Mesodermal cell (in vitro differentiated cells): ENCODE data around the gene CENPN.

ENCODE experiments used
- H3K27ac ChIP-seq: 2 replicates; pipeline ENCODE4 v1.7.0; 2013; ENCODE audit warnings: mild to moderate bottlenecking, low read depth, low read length, moderate library complexity; ENCODE audit not compliant: severe bottlenecking
- H3K36me3 ChIP-seq: 2 replicates; pipeline ENCODE4 v1.7.1; 2013; ENCODE audit warnings: mild to moderate bottlenecking, low read length, moderate library complexity; ENCODE audit not compliant: control insufficient read depth, insufficient read depth
- H3K4me1 ChIP-seq: one replicate; pipeline ENCODE4 v1.7.1; 2013; ENCODE audit warnings: mild to moderate bottlenecking, low read length; ENCODE audit not compliant: insufficient read depth, control insufficient read depth, poor library complexity, severe bottlenecking
- H3K4me3 ChIP-seq: 2 replicates; pipeline ENCODE4 v1.7.0; 2013; ENCODE audit warnings: low read length, control low read depth, mild to moderate bottlenecking; ENCODE audit not compliant: insufficient read depth, poor library complexity, severe bottlenecking; ENCODE audit errors: extremely low read depth
- H3K9me3 ChIP-seq: 2 replicates; pipeline ENCODE4 v1.7.1; 2013; ENCODE audit warnings: mild to moderate bottlenecking, low read length, moderate library complexity; ENCODE audit not compliant: control insufficient read depth
- WGBS, 2 experiments: methylation state at CpG; one replicate each; pipeline ENCODE4 v1.1.5; 2013; ENCODE audit warnings: missing lambda C conversion rate in 2 of 2; ENCODE audit not compliant: insufficient coverage in 2 of 2; 5-methylcytosine and 5-hydroxymethylcytosine counted together

Gene CENPN

GRCh38 chr16:81061307-81061640 lies 54.3 kb downstream of the CENPN start:
- whole genome bisulfite sequencing, 2 experiments = 82 to 90% methylated on average over 5 to 7 of the region's 10 CpGs
- Histone ChIP-seq H3K4me3 (no peak overlapping the region), H3K27ac (no peak overlapping the region), H3K36me3 (no peaks in the 10 kb centered on the region), H3K4me1 (no peaks in the 10 kb centered on the region), H3K9me3 (no peaks in the 10 kb centered on the region)

- WGBS, 2 experiments = 88 to 91% methylated on average over 6 to 7 of the region's 10 CpGs
Measured at GRCh38 chr16:81061871-81062608, 55.0 kb downstream of the CENPN start.

GRCh38 chr16:81066681-81067080 lies 59.7 kb downstream of the CENPN start:
- Histone ChIP-seq H3K36me3 (no peaks in the 10 kb centered on the region), H3K4me1 (no peaks in the 10 kb centered on the region), H3K27ac (no peak overlapping the region), H3K4me3 (no peak overlapping the region), H3K9me3 (no peaks in the 10 kb centered on the region)
- WGBS, 2 experiments = 100% methylated on average over 1 of the region's 4 CpGs

More at GRCh38 chr16:81061871-81062608, 55.0 kb downstream of the CENPN start:
- no peaks in the 10 kb centered on the region for H3K4me1 ChIP-seq
- no peaks in the 10 kb centered on the region for H3K9me3 ChIP-seq
- H3K36me3 ChIP-seq = no peaks in the 10 kb centered on the region
- no peak overlapping the region for H3K4me3 ChIP-seq
- no peak overlapping the region for H3K27ac ChIP-seq

- no peak overlapping the region for H3K4me3 ChIP-seq
- H3K36me3 ChIP-seq = no peaks in the 10 kb centered on the region
- H3K9me3 ChIP-seq = no peaks in the 10 kb centered on the region
- H3K27ac ChIP-seq = no peak overlapping the region
- H3K4me1 ChIP-seq = no peaks in the 10 kb centered on the region
- WGBS, 2 experiments = 88 to 100% methylated on average over 1 of the region's 1 CpG
Measured at GRCh38 chr16:81067166-81067565, 60.2 kb downstream of the CENPN start.

- H3K4me3 ChIP-seq = no peak overlapping the region
Measured at GRCh38 chr16:81069063-81069462, 62.0 kb downstream of the CENPN start.

GRCh38 chr16:81070979-81071378 lies 64.0 kb downstream of the CENPN start:
- Histone ChIP-seq H3K9me3 (no peaks in the 10 kb centered on the region), H3K27ac (no peak overlapping the region), H3K4me3 (no peak overlapping the region), H3K4me1 (no peaks in the 10 kb centered on the region), H3K36me3 (no peaks in the 10 kb centered on the region)
- 79 to 100% methylated on average over 2 to 8 of the region's 8 CpGs for WGBS, 2 experiments

More at GRCh38 chr16:81069063-81069462, 62.0 kb downstream of the CENPN start:
- H3K9me3 ChIP-seq = no peaks in the 10 kb centered on the region
- 91 to 97% methylated on average over 4 of the region's 4 CpGs for WGBS, 2 experiments
- H3K27ac ChIP-seq = no peak overlapping the region
- H3K4me1 ChIP-seq = no peaks in the 10 kb centered on the region
- H3K36me3 ChIP-seq = no peaks in the 10 kb centered on the region

GRCh38 chr16:81071805-81072204 lies 64.8 kb downstream of the CENPN start:
- Histone ChIP-seq H3K4me3 (no peak overlapping the region), H3K27ac (no peak overlapping the region), H3K4me1 (no peaks in the 10 kb centered on the region), H3K9me3 (no peaks in the 10 kb centered on the region), H3K36me3 (no peaks in the 10 kb centered on the region)
- WGBS, 2 experiments = 93 to 94% methylated on average over 2 of the region's 4 CpGs

GRCh38 chr16:81073560-81074330 lies 66.7 kb downstream of the CENPN start:
- WGBS, 2 experiments = 67% methylated on average over 3 to 5 of the region's 5 CpGs

GRCh38 chr16:81076566-81077075 lies 69.6 kb downstream of the CENPN start:
- 3% methylated on average over 23 to 26 of the region's 27 CpGs for WGBS, 2 experiments
- Histone ChIP-seq H3K9me3 (no peaks in the 10 kb centered on the region), H3K36me3 (peaks cover 5% of the 10 kb centered on the region), H3K27ac (peak overlapping the region; percentile 98), H3K4me1 (peaks cover 5% of the 10 kb centered on the region), H3K4me3 (peak overlapping the region; percentile 64)

More at GRCh38 chr16:81073560-81074330, 66.7 kb downstream of the CENPN start:
- Histone ChIP-seq H3K4me3 (no peak overlapping the region), H3K9me3 (no peaks in the 10 kb centered on the region), H3K4me1 (peaks cover 5% of the 10 kb centered on the region), H3K27ac (no peak overlapping the region), H3K36me3 (no peaks in the 10 kb centered on the region)

- peaks cover 5% of the 10 kb centered on the region for H3K4me1 ChIP-seq
- peak within 1 kb of the TSS; percentile 64 for H3K4me3 ChIP-seq
- H3K27ac ChIP-seq = peak within 1 kb of the TSS; percentile 98
- H3K9me3 ChIP-seq = no peaks in the 10 kb centered on the region
- peaks cover 8% of the 10 kb centered on the region for H3K36me3 ChIP-seq
- WGBS, 2 experiments = 16 to 21% methylated on average over 53 to 58 of the region's 59 CpGs
Measured at GRCh38 chr16:81077076-81077940, 70.3 kb downstream of the CENPN start, which contains the start of gene C16orf46. Gene C16orf46 (minus strand): TSS chr16:81077238. CDS start chr16:81063955, 13,283 bp downstream.
